ENCODE data around the gene IER5L.
"Not testable (repeated sequence)": the region's sequence is repeated elsewhere in the genome, so short reads cannot be mapped to it uniquely, and the experiment has no call there.

Gene IER5L

DNA sequence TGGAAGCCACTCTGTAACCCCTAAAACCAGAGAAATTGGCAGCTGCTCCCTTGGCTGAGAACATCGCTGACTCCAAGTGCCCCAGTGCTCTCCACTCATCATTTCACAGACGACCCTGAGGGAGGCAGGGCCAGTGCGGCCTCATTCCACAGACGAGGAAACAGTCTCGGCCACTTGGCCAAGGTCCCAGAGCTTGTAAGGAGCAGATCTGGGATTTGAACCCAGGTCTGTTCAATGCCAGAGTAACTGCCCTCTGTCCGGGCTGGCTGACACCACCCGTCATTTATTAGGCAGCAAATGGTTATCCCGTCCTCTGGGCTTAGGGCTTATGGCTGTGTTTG, 19.9 kb upstream of the IER5L start:
- Histone ChIP-seq H3K36me3 (ENCODE audit: control insufficient read depth in 2 of 2, insufficient read depth in 1 of 2, low read length in 2 of 2) (no peaks in the 10 kb centered on the region), H3K4me1 (ENCODE audit: control insufficient read depth, insufficient read depth, low read length) (no peaks in the 10 kb centered on the region), H3K4me3 (ENCODE audit: low read depth, low read length) (no peak overlapping the region), H3K27ac (ENCODE audit: extremely low read depth, low read depth, low read length) (no peak overlapping the region), H3K9me3 (ENCODE audit: control insufficient read depth, insufficient read depth, low read depth, low read length) (no peaks in the 10 kb centered on the region)
- CTCF ChIA-PET = interaction anchor here (0.5 to 0.6 kb wide), 2 partner anchors 27 to 587 kb away, joined by 3 to 5 read pairs; no protein-coding TSS in a partner anchor
- POLR2A ChIA-PET = interaction anchor here (1.5 kb wide), 1 partner anchor 20 kb away, joined by 7 read pairs; the partner anchor contains the start of gene IER5L
- TF ChIP-seq ZNF121 (tag by site-specific recombination; IDR thresholded peaks at IDR 0.05) = no peak
- TF ChIP-seq, protein P1, sequence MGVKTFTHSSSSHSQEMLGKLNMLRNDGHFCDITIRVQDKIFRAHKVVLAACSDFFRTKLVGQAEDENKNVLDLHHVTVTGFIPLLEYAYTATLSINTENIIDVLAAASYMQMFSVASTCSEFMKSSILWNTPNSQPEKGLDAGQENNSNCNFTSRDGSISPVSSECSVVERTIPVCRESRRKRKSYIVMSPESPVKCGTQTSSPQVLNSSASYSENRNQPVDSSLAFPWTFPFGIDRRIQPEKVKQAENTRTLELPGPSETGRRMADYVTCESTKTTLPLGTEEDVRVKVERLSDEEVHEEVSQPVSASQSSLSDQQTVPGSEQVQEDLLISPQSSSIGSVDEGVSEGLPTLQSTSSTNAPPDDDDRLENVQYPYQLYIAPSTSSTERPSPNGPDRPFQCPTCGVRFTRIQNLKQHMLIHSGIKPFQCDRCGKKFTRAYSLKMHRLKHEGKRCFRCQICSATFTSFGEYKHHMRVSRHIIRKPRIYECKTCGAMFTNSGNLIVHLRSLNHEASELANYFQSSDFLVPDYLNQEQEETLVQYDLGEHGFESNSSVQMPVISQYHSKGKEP (tag by site-specific recombination; IDR thresholded peaks at IDR 0.05) = no peak
- TF ChIP-seq SCRT1 (tag by site-specific recombination; IDR thresholded peaks at IDR 0.05; ENCODE audit: borderline replicate concordance) = no peak
- TF ChIP-seq SETDB1 (IDR thresholded peaks at IDR 0.05; ENCODE audit: insufficient read length, low read length) = no peak
- TF ChIP-seq ZNF155 (tag by site-specific recombination; IDR thresholded peaks at IDR 0.05) = no peak
- no peak for TF ChIP-seq ZNF549 (tag by site-specific recombination; IDR thresholded peaks at IDR 0.05)
- TF ChIP-seq YY2 (tag by site-specific recombination; IDR thresholded peaks at IDR 0.05) = no peak
- TF ChIP-seq, protein P2, sequence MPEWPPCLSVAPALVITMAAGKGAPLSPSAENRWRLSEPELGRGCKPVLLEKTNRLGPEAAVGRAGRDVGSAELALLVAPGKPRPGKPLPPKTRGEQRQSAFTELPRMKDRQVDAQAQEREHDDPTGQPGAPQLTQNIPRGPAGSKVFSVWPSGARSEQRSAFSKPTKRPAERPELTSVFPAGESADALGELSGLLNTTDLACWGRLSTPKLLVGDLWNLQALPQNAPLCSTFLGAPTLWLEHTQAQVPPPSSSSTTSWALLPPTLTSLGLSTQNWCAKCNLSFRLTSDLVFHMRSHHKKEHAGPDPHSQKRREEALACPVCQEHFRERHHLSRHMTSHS (tag by site-specific recombination; IDR thresholded peaks at IDR 0.05) = no peak
- TF ChIP-seq GLI4 (tag by site-specific recombination; IDR thresholded peaks at IDR 0.05) = no peak
- TF ChIP-seq ZNF473 (tag by site-specific recombination; IDR thresholded peaks at IDR 0.05) = no peak

DNA sequence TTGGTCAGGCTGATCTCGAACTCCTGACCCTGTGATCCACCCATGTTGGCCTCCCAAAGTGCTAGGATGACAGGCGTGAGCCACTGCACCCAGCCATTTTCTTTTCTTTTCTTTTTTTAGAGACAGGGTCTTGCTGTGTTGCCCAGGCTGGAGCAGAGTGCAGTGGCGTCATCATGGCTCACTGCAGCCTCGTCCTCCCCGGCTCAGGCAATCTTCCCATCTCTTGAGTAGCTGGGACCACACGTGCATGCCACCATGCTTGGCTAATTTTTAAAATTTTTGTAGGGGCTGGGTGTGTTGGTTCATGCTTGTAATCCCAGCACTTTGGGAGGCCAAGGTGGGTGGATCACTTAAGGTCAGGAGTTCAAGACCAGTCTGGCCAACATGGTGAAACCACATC, 19.0 kb upstream of the IER5L start:
- H3K9me3 ChIP-seq (ENCODE audit: control insufficient read depth, insufficient read depth, low read depth, low read length); H3K27ac ChIP-seq (ENCODE audit: extremely low read depth, low read depth, low read length); H3K4me3 ChIP-seq (ENCODE audit: low read depth, low read length); H3K36me3 ChIP-seq (ENCODE audit: control insufficient read depth in 2 of 2, insufficient read depth in 1 of 2, low read length in 2 of 2); H3K4me1 ChIP-seq (ENCODE audit: control insufficient read depth, insufficient read depth, low read length); CTCF ChIA-PET: not testable (repeated sequence)
- POLR2A ChIA-PET = interaction anchor here (0.6 kb wide), 1 partner anchor 575 kb away, joined by 3 read pairs; no protein-coding TSS in a partner anchor
- TF ChIP-seq ZNF121 (tag by site-specific recombination; IDR thresholded peaks at IDR 0.05) = peak; percentile 41; the same call in 1 of the 2 replicates

DNA sequence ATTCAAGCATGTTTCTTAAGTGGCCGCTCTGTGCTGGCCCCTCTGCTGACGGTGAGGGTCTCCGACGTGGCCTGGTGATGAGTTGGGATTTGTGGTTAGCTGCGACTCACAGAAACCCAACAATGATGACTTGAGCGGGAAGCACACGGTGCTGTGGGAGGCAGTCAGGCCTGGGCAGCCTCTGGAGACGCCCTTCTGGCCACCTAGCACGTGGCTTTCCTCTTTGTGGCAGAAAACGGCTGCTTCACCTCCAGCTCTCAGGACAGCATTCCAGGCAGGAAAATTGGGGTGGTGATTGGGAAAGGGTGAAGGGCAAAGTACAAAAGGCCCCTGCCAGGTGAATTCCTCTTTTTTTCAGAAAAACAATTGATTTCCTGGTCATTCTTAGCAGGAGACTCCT, 17.5 kb upstream of the IER5L start:
- Histone ChIP-seq H3K9me3 (ENCODE audit: control insufficient read depth, insufficient read depth, low read depth, low read length) (no peaks in the 10 kb centered on the region), H3K4me3 (ENCODE audit: low read depth, low read length) (no peak overlapping the region), H3K4me1 (ENCODE audit: control insufficient read depth, insufficient read depth, low read length) (no peaks in the 10 kb centered on the region), H3K36me3 (ENCODE audit: control insufficient read depth in 2 of 2, insufficient read depth in 1 of 2, low read length in 2 of 2) (no peaks in the 10 kb centered on the region), H3K27ac (ENCODE audit: extremely low read depth, low read depth, low read length) (no peak overlapping the region)
- ChIA-PET CTCF (no interaction called here), POLR2A (no interaction called here)
- TF ChIP-seq ZNF830 (tag by site-specific recombination; IDR thresholded peaks at IDR 0.05; ENCODE audit: low read depth) = no peak
- TF ChIP-seq ZNF354C (tag by site-specific recombination; IDR thresholded peaks at IDR 0.05; ENCODE audit: borderline replicate concordance, low read depth) = no peak
- no peak for TF ChIP-seq ZNF184 (tag by site-specific recombination; IDR thresholded peaks at IDR 0.05)
- TF ChIP-seq ZNF416 (tag by site-specific recombination; IDR thresholded peaks at IDR 0.05) = no peak
- TF ChIP-seq, protein P3, sequence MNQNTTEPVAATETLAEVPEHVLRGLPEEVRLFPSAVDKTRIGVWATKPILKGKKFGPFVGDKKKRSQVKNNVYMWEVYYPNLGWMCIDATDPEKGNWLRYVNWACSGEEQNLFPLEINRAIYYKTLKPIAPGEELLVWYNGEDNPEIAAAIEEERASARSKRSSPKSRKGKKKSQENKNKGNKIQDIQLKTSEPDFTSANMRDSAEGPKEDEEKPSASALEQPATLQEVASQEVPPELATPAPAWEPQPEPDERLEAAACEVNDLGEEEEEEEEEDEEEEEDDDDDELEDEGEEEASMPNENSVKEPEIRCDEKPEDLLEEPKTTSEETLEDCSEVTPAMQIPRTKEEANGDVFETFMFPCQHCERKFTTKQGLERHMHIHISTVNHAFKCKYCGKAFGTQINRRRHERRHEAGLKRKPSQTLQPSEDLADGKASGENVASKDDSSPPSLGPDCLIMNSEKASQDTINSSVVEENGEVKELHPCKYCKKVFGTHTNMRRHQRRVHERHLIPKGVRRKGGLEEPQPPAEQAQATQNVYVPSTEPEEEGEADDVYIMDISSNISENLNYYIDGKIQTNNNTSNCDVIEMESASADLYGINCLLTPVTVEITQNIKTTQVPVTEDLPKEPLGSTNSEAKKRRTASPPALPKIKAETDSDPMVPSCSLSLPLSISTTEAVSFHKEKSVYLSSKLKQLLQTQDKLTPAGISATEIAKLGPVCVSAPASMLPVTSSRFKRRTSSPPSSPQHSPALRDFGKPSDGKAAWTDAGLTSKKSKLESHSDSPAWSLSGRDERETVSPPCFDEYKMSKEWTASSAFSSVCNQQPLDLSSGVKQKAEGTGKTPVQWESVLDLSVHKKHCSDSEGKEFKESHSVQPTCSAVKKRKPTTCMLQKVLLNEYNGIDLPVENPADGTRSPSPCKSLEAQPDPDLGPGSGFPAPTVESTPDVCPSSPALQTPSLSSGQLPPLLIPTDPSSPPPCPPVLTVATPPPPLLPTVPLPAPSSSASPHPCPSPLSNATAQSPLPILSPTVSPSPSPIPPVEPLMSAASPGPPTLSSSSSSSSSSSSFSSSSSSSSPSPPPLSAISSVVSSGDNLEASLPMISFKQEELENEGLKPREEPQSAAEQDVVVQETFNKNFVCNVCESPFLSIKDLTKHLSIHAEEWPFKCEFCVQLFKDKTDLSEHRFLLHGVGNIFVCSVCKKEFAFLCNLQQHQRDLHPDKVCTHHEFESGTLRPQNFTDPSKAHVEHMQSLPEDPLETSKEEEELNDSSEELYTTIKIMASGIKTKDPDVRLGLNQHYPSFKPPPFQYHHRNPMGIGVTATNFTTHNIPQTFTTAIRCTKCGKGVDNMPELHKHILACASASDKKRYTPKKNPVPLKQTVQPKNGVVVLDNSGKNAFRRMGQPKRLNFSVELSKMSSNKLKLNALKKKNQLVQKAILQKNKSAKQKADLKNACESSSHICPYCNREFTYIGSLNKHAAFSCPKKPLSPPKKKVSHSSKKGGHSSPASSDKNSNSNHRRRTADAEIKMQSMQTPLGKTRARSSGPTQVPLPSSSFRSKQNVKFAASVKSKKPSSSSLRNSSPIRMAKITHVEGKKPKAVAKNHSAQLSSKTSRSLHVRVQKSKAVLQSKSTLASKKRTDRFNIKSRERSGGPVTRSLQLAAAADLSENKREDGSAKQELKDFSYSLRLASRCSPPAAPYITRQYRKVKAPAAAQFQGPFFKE (tag by site-specific recombination; IDR thresholded peaks at IDR 0.05; ENCODE audit: borderline replicate concordance) = no peak
- no peak for TF ChIP-seq ZNF660 (tag by site-specific recombination; IDR thresholded peaks at IDR 0.05)
- no peak for TF ChIP-seq ZNF211 (tag by site-specific recombination; IDR thresholded peaks at IDR 0.05; ENCODE audit: low read depth)
- TF ChIP-seq, protein P4, sequence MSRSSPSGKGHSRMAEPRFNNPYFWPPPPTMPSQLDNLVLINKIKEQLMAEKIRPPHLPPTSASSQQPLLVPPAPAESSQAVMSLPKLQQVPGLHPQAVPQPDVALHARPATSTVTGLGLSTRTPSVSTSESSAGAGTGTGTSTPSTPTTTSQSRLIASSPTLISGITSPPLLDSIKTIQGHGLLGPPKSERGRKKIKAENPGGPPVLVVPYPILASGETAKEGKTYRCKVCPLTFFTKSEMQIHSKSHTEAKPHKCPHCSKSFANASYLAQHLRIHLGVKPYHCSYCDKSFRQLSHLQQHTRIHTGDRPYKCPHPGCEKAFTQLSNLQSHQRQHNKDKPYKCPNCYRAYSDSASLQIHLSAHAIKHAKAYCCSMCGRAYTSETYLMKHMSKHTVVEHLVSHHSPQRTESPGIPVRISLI (tag by site-specific recombination; IDR thresholded peaks at IDR 0.05) = no peak
- TF ChIP-seq KLF10 (tag by site-specific recombination; IDR thresholded peaks at IDR 0.05) = no peak
- TF ChIP-seq HOXD13 (CRISPR knock-in tag; IDR thresholded peaks at IDR 0.05; ENCODE audit: borderline replicate concordance) = no peak
- no peak for TF ChIP-seq ZNF561 (tag by site-specific recombination; IDR thresholded peaks at IDR 0.05; ENCODE audit: borderline replicate concordance)
- TF ChIP-seq ZBTB7A (tag by site-specific recombination; IDR thresholded peaks at IDR 0.05; ENCODE audit: low read depth) = no peak
- TF ChIP-seq ZNF174 (tag by site-specific recombination; IDR thresholded peaks at IDR 0.05) = no peak
- no peak for TF ChIP-seq TRIM28 (IDR thresholded peaks at IDR 0.05; ENCODE audit: borderline replicate concordance, low read length)
